Tibial nerve (tissue), 4 donors: ENCODE data around the gene KANK2. TPM values are rescaled to one million over a fixed set of nuclear protein-coding genes. Genes with fewer than 3 reads are reported as not detected.

Source experiments
- DNase-seq, 2 donors: peaks; one replicate each; pipeline ENCODE4 v3.0.0-alpha.2; 2019; ENCODE audit warnings: low spot score in 2 of 2
- H3K27ac ChIP-seq, 4 donors: fragments of 200-600 bp; sonication (generic) in 3 of 4; one replicate each; pipeline ENCODE4 v1.5.1; 2017 to 2019; ENCODE audit warnings: mild to moderate bottlenecking in 1 of 4
- H3K27me3 ChIP-seq, 2 donors: fragments of 200-600 bp; sonication (generic) in 1 of 2; one replicate each; pipeline versions ENCODE4 v1.5.1 to v1.6.0; 2017 to 2019
- H3K36me3 ChIP-seq, 3 donors: fragments of 200-600 bp; sonication (generic); one replicate each; pipeline ENCODE4 v1.5.1; 2018 to 2019
- H3K4me1 ChIP-seq, 4 donors: fragments of 200-600 bp; sonication (generic) in 3 of 4; one replicate each; pipeline ENCODE4 v1.5.1; 2017 to 2019
- H3K4me3 ChIP-seq, 4 donors: fragments of 200-600 bp; sonication (generic) in 3 of 4; one replicate each; pipeline ENCODE4 v1.5.1; 2017 to 2019; ENCODE audit warnings: mild to moderate bottlenecking in 1 of 4, moderate library complexity in 1 of 4
- H3K9me3 ChIP-seq, 4 donors: fragments of 200-600 bp; sonication (generic) in 3 of 4; one replicate each; pipeline ENCODE4 v1.5.1; 2017 to 2019
- EP300 ChIP-seq, 2 donors: sonication (generic); formaldehyde crosslinking; IDR thresholded peaks; one replicate each; pipeline ENCODE4 v1.6.1; 2017; ENCODE audit warnings: antibody characterized with exemption in 2 of 2, mild to moderate bottlenecking in 1 of 2
- POLR2A ChIP-seq, 2 donors: fragments of 450-650 bp; IDR thresholded peaks; one replicate each; pipeline ENCODE4 v1.6.1; 2017; ENCODE audit warnings: antibody characterized with exemption in 2 of 2, mild to moderate bottlenecking in 2 of 2, moderate library complexity in 2 of 2
- WGBS, 2 donors: methylation state at CpG; one replicate each; pipeline ENCODE4 v1.1.5; 2018; 5-methylcytosine and 5-hydroxymethylcytosine counted together
- total RNA-seq, 4 donors: library from RNA; depleted of rRNA; stranded (reverse); fragments of >200 nt; gene quantifications; one replicate each; pipeline ENCODE4 v1.1.0, GENCODE V29; 2016
- TF ChIP-seq, protein P1 (sequence below), 5 experiments: fragments of 200-600 bp in 3 of 5; fragments of 450-650 bp in 2 of 5; sonication (generic) in 3 of 5; IDR thresholded peaks; one replicate each; pipeline ENCODE4 v1.5.1; 2016 to 2019; ENCODE audit warnings: antibody characterized with exemption in 5 of 5, mild to moderate bottlenecking in 3 of 5, moderate library complexity in 2 of 5

The KANK2 gene
- total RNA-seq, 4 donors from 2014 or later, result 355 to 752 (median 582) TPM

DNA sequence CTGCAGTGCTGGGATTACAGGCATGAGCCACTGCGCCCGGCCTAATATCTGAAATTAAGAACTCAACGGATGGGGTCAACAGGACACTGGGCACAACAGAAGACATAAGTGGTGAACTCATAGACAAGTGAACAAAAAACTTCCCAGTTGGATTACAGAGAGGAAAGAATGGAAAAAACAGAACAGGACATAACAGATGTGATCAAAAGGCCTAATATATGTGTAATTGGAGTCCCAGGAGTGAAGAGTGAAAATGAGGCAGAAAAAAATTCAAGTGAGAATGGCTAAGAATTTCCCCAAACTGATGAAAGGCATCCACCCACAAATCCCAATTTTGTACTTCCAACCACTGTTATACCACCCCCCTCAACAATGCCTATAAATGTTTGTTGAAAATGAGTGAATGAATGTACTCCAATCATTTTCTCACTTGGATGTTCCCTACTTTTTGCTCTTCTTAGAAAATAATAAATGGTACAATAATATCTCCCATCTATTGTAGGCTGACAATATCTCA is 23.8 kb upstream of the KANK2 start:
- TF ChIP-seq POLR2A (IDR thresholded peaks at IDR 0.05) (no peak), EP300 (IDR thresholded peaks at IDR 0.05) (no peak)
- TF ChIP-seq, protein P1, sequence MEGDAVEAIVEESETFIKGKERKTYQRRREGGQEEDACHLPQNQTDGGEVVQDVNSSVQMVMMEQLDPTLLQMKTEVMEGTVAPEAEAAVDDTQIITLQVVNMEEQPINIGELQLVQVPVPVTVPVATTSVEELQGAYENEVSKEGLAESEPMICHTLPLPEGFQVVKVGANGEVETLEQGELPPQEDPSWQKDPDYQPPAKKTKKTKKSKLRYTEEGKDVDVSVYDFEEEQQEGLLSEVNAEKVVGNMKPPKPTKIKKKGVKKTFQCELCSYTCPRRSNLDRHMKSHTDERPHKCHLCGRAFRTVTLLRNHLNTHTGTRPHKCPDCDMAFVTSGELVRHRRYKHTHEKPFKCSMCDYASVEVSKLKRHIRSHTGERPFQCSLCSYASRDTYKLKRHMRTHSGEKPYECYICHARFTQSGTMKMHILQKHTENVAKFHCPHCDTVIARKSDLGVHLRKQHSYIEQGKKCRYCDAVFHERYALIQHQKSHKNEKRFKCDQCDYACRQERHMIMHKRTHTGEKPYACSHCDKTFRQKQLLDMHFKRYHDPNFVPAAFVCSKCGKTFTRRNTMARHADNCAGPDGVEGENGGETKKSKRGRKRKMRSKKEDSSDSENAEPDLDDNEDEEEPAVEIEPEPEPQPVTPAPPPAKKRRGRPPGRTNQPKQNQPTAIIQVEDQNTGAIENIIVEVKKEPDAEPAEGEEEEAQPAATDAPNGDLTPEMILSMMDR (IDR thresholded peaks at IDR 0.05), result no peak
- no peaks in the 10 kb centered on the region for H3K4me1 ChIP-seq
- H3K27ac ChIP-seq, result no peak overlapping the region
- no peaks in the 10 kb centered on the region for H3K27me3 ChIP-seq
- H3K4me3 ChIP-seq, result no peak overlapping the region
- H3K9me3 ChIP-seq, result peaks cover 0 to 20% (median 4%) of the 10 kb centered on the region in 4 donors
- DNase-seq, result no peak
- WGBS, 2 donors, result 92 to 98% methylated on average over 3 of the region's 3 CpGs
- peaks cover 0 to 86% (median 0%) of the 10 kb centered on the region in 3 donors for H3K36me3 ChIP-seq

DNA sequence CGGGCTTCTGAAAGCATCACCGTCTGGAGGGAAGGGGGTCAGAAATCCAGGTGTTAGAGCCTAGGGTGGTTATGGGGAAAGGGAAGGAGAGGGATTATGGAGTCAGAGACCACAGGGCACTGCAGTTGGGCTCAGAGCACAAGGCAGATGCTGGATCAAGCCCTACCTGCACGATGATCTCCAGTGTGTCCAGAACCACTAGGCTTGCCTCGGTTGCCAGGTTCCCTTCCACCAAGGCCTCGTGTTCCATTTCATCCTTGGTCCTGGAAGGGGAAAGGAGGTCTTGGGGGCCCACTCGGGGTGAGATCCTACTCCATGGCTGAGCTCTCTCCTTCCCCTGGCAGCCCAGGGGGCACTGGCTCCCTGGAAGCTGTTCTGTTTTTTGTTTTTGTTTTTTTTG is 17.0 kb upstream of the KANK2 start:
- Histone ChIP-seq H3K4me3 (no peak overlapping the region), H3K27me3 (no peaks in the 10 kb centered on the region), H3K4me1 (no peaks in the 10 kb centered on the region), H3K9me3 (no peaks in the 10 kb centered on the region), H3K27ac (no peak overlapping the region), H3K36me3 (peaks cover 0 to 63% (median 0%) of the 10 kb centered on the region in 3 donors)
- 90 to 93% methylated on average over 6 of the region's 6 CpGs for WGBS, 2 donors
- DNase-seq, result no peak
- TF ChIP-seq, protein P1 (IDR thresholded peaks at IDR 0.05), result no peak
- no peak for TF ChIP-seq EP300 (IDR thresholded peaks at IDR 0.05)

DNA sequence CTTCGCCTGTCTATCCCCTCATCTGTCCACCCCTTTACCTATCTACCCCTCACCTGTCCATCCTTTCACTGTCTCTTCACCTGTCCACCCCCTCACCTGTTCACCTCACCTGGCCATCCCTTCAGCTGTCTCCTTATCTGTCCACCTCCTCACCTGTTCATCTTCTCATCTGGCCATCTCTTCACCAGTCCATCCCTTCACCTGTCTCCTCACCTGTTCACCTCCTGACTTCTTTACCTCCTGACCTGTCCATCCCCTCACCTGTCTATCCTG is 13.2 kb upstream of the KANK2 start:
- Histone ChIP-seq H3K27me3 (no peaks in the 10 kb centered on the region), H3K9me3 (no peaks in the 10 kb centered on the region), H3K27ac (no peak overlapping the region), H3K4me3 (no peak overlapping the region), H3K4me1 (peaks cover 0 to 11% (median 2%) of the 10 kb centered on the region in 4 donors), H3K36me3 (peaks cover 0 to 47% (median 0%) of the 10 kb centered on the region in 3 donors)
- no peak for TF ChIP-seq EP300 (IDR thresholded peaks at IDR 0.05)
- TF ChIP-seq, protein P1 (IDR thresholded peaks at IDR 0.05), result no peak
- TF ChIP-seq POLR2A (IDR thresholded peaks at IDR 0.05), result no peak
- 88 to 98% methylated on average over 1 of the region's 1 CpG for WGBS, 2 donors
- no peak for DNase-seq

DNA sequence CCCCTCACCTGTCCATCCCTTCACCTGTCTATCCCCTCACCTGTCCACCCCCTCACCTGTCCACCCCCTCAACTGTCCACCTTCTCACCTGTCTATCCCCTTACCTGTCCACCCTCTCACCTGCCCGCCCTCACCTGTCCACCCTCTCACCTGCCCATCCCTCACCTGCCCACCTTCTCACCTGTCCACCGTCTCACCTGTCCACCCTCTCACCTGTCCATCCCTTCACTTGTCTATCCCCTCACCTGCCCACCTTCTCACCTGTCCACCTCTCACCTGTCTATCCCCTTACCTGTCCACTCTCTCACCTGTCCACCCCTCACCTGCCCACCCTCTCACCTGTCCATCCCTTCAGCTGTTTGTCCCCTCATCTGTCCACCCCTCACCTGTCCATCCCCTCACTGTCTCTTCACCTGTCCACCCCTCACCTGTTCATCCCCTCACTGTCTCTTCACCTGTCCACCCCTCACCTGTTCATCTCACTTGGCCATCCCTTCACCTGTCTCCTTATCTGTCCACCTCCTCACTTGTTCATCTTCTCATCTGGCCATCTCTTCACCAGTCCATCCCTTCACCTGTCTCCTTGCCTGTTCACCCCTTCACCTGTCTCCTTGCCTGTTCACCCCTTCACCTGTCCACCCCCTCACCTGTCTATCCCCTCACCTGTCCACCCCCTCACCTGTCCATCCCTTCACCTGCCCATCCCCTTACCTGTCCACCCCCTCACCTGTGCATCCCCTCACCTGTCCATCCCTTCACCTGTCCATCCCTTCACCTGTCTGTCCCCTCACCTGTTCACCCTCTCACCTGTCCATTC is 12.7 kb upstream of the KANK2 start:
- Histone ChIP-seq H3K4me1 (peaks cover 0 to 16% (median 3%) of the 10 kb centered on the region in 4 donors), H3K27ac (no peak overlapping the region), H3K4me3 (no peak overlapping the region), H3K27me3 (no peaks in the 10 kb centered on the region), H3K36me3 (peaks cover 0 to 42% (median 0%) of the 10 kb centered on the region in 3 donors), H3K9me3 (no peaks in the 10 kb centered on the region)
- no peak for TF ChIP-seq POLR2A (IDR thresholded peaks at IDR 0.05)
- WGBS, 2 donors, result 76 to 87% methylated on average over 2 of the region's 2 CpGs
- no peak for DNase-seq

DNA sequence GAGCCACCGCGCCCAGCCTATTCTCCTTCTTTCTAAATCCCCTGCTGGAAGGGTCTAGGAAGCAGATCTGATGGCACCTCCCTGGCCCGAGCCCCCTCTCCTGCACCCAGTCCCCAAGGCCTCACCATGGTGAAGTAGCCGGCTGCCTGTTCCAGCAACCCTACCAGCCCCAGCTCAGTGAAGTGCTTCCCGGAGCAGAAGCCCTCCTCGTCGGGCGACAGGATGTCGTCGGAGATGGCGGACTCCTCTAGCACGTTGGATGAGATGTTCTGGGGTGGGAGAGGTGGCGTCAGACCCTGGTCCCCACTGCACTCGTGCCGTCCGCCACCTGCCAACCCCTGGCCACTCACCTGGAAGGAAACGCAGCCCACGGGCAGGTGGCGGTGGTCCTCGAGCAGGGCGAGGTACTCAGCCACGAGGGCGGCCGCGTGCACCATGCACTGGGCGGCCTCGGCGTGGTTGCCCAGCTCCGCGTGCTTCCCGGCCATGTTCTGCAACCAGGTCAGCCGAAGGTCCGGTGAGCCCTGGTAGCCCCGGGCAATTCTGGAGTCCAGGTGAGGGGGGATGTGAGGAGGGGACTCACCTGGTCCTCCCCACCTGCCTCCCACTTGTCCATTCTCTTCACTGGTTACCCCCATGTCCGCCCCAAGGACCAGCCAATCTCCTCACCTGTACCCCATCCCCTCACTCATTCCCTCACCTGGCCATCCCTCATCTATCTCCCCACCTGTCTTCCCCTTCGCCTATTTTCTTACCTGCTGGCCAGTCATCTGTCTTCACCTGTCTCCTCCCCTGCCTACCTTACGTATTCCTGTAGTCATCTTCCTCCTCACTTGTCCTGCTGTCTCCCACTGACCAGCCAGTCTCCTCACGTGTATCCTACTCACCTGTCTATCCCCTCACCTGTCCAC is 11.5 kb upstream of the KANK2 start:
- Histone ChIP-seq H3K4me3 (no peak overlapping the region), H3K4me1 (peaks cover 0 to 29% (median 12%) of the 10 kb centered on the region in 4 donors), H3K27ac (peak overlapping the region in 2 of 4 donors; percentile 22 to 48), H3K27me3 (no peaks in the 10 kb centered on the region), H3K36me3 (peaks cover 0 to 29% (median 0%) of the 10 kb centered on the region in 3 donors), H3K9me3 (no peaks in the 10 kb centered on the region)
- DNase-seq, result no peak
- TF ChIP-seq, protein P1 (IDR thresholded peaks at IDR 0.05), result no peak
- TF ChIP-seq EP300 (IDR thresholded peaks at IDR 0.05), result no peak
- no peak for TF ChIP-seq POLR2A (IDR thresholded peaks at IDR 0.05)
- WGBS, 2 donors, result 78 to 80% methylated on average over 31 to 36 of the region's 38 CpGs
